Activated gamma-delta T cell (primary cell): Measurements from ENCODE around the gene CLCN2.

Experiments
- DNase-seq: peaks from one replicate; lab custom pipeline; 2025; lab: John Stamatoyannopoulos, UW

Gene CLCN2

DNA sequence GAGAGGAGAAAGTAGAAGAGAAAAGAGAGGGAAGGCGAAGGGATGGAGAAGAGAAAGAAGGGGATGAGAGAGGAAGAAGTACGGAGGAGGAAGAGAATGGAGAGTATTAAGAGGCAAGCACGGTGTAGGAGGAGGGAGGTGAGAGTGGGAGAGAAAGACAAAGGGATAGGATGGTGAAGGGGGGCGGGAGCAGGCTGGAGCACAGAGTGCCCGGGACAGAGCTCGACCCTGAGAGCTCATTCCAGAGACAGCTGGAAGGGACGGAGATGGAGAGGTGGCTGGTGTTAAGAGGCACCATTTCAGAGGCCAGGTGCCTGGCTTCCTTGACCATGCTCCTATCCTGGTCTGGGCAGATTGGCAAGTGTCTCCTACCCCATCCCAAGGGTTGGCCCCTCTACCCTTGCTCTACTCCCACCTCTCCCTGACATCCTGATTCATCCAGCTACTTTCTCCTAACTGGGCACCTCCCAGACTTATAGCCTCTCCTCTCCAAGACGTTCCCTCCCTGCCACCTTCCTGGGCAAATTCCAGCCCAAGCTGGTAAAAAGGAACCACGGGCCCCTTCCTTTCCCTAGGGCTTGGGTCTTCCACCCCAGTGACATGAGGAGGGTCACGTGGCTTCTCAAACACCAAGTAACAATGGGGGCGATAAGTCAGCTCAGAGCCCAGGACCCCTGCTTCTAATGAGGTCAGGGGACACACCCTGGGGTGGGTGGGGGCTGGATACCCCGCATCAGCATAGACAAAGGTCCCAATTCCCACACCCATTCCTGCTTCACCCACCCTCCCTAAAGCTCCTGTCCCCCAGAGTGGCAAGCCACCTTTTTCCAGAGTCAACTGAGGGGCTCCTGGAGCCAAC, 1.1 kb downstream of the CLCN2 start:
- no peak for DNase-seq

DNA sequence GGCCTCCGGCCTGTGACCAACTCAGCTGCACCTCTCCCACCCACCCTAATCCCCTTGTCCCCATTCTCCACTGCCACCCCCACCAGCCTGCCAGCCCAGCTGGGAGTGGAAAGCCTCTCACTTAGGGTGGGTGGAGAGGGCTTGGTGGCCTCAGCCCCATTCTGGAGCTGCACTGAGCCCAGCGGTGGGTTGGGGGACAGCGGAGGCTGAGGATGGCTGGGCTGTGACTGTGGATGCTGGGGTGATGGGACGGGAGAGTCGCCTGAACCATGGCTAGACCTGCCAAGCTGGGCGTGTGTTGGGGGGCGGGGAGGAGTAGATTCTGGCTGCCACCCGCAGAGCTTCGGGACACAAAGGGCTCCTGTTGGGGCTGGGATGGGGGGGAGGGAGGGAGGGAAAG, 1.8 kb downstream of the CLCN2 start:
- no peak for DNase-seq

DNA sequence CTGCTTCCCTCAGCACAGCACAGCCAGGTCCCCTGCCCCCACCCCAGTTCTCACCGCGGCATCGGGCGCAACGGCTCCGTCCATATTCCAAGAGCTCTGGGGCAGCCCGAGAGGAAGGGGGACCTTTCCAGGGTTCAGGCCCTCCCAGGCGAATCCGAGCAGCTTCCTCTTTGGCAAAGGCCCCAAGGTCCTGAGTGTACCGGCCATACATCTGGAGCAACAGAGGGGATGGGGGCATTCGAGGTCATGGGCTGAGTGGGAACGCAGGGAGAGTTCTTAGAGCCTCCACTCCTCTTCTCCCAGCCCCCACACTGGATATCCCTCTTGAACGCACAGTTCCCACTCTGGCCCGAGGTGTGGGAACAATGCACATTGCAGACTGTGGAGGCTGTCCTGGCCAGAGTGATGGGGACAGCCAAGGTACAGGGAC, 2.5 kb downstream of the CLCN2 start:
- DNase-seq, result no peak

DNA sequence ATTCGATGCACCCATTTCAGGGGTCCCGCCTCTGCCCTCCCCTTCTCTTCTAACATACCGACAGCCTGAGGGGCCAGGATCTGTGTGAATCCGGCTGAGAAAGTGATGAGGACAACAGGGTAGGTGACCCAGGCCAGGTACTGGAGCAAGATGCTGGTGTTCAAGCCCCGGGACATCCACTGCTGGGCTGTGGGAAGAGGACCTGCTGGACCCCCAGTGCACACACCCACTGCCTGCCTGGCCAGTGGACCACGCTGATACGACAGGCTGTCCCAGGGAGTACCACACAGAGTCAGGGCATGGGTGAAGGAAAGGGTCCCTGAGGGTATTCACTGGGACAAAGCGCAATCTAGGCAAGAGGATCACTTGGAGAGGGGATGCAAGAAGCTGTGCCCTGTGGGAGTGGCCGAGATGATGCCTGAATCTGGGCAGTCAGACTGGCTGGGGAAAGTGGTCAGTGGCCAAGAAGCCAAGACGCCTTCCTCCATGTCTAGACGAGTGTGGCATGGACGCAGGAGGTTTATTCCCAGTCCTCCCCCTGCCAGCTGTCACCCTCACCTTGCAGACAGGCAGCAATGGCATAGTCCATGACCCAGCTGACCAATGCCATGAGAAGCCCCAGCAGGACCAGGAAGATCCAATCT, 3.2 kb downstream of the CLCN2 start:
- no peak for DNase-seq

DNA sequence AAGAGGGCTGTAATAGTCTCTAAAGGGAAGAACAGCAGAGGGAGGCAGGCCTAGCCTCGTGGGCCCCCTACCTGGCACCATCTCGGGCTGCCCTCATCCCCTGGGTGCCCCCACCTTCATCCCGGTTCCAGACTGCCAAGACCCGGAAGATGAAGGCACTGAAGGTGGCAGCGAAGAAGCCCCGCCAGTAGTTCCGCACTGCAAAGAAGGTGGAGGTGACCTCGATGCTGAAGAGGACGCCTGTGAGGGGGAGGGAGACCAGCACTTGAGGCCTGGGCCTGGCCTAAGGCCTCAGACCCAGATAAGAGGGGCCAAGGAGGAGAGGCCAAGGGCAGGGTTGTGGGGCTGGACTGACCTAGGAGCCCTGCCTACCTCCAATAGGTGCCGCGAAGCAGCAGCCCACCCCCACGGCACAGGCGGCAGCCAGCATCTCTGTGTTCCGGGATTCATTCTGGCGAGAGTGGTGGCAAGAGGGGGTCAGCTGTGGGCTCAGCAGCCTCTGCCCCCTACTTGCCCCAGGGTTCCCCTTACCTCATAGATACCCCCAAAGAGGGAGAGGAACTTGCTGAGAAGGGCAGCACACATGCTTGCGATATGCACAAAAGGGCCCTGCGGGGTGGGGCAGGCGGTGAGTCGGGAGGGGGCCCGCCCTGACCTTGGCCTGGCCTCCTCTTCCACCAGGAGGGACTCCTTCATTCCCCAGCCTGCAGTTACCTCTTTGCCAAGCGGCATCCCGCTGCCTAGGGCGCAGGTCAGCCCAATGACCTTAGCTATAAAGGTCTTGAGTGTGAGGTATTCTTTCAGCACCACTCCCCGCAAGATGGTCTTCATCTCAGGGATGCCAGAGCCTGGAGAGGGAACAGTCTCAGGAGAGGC, 3.9 kb downstream of the CLCN2 start:
- DNase-seq, result no peak

DNA sequence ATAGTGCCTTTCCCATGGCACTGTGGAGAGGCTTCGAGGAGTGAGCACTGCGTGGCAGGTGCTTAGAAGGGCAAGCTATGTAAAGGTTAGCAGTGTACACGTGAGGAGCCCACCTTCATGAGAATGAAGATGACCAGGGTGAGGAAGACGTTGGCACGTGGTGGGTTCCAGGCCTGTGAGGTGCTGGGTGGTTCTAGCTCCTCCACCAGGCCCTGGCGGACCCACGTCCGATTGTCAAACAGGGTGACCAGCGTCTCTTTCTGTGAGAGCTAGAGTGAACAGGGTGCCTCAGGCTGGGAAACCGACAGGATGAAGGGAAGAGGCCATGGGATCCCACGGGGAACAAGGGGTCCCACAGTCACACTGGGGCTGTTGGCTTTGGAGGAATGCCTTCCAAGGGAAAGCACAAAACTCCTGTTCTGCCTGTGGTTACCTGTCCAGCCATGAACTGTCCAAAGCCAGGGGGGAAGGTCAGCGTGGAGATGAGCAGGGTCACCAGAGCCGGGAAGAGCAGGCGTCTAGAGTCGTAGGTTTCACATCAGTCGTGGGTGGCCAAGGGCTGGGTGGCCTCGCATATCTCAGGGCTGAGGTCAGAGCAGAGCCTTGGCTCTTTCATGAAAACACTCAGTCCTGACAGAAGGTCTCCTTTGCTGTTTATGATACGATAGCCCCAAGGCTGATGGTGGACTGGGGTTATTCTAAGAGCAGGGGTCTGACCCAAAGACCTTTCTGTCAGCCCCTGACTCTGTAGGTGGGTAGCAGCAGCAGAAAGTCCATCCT, 6.0 kb downstream of the CLCN2 start:
- no peak for DNase-seq

DNA sequence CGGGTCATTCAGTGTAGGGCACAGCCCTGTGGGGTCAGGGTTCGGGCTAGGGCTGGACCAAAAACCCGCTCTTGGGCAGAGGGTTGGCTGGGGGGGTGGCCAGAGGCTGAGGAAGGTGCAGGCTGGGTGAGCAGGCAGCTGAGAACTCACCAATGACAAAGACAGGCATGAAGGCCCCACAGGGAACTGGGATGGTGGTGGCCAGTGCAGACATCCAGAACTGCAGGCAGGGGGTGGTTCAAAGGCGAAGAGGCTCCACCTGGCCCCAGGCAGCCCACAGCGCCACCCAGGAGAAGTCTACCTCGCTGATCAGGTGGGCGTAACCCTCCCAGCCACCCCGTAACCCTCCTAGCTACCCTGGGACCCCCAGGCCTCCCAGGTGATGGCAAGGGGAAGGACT, 6.7 kb downstream of the CLCN2 start:
- no peak for DNase-seq

DNA sequence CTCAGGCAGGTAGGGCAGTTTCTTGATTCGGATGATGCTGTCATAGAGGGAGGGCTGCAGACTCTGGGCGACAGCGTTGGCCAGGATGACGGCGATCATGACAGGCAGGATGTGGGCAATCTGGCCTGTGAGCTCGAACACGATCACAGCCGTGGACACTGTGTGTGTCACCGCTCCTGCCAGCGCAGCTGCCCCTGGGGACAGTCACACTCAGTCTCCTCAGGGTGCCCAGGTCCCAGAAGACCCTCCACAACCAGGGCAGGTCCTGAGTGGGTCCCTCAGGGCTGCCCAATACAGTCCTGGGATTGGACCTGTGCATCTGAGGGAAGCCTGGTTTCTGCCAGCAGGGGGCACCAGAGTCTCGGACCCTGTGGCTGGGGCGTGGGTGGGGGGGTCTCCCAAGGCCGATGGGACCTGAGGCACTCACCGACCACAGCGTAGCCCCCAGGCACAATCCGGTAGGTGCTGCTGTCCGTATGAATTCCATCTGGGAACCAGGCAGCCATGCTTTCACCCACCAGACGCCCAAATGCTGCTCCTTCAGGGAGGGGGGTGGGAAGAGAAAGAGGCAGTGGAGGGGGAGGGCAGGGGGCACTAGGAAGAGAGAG, 7.2 kb downstream of the CLCN2 start:
- no peak for DNase-seq

DNA sequence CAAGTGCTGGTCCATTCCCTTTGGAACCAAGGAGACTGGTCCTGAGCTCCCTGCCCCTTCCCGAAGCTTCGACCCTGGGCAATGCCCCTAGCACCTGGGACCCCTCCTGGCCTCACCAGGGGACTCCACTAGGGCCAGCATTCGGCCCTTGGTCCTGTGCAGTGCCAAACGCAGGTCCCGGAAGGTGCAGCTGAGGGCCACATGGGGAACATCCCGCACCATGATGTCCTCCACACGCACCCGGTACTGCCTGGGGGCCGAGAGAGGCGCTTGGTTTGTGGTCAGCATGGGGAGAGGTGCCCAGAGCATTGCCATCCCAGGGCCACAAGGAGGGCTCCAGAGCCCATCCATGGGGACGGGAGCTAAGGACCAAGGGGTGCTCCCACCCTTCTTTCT, 7.9 kb downstream of the CLCN2 start:
- no peak for DNase-seq

DNA sequence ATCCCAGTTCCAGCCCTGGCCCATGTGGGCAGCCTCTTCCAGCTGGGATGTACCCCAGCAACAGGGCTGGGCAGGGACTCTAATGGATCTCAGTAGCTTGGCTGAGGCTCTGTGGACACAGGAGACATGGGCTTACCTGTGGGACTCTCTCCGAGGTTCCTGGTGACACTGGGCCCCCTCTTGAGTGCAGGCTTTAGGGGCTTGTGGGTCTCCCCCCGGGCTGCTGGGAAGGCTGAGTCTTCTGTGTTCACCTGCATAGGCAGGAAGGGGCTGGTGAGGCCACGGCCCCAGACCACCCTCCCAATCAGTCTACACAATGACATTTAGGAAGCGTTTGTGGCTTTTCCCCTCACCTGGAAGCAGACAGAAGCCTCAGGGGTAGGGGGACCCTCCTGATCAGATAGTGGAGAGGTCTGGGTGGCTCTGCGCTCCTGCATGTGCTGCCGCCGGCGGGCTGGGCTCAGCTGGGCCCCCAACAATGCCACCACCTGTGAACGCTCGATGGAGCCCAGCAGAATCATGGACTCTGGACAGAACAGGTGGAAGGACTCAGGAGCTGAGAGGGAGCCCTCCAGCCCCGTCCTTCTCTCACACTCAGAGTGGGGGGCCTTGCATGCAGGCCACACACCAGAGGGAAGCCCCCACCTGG, 8.4 kb downstream of the CLCN2 start:
- DNase-seq, result no peak

DNA sequence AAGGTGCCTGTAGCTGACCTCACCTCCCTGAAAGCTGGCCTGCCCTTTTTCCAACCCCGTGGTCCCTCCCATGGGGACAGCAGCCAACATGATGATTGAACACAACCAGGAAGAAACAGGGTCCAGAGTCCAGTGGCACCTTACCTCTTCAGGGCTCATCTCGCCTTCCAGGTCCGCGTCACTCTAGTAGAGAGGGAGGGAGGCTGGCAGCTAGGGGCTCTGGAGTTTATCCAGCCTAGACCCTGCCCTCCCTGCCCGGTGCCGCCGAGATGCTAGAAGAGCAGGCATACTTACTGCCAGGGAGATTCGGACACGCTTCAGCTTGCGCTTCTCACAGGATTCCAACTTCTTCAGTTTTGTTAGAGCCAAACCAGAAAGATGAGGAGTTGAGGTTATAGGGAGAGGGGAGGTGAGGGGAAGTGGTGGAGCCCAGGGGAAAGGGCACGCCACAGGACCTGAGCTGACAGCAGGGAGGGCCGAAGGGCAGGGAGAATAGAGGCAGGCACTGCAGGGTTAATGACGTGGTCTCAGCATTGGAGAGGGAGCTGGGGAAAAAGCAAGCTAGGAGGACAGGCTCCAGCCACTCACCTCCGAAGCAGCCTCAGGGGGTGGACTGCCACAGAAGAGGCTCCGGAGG, 9.1 kb downstream of the CLCN2 start:
- DNase-seq, result no peak

DNA sequence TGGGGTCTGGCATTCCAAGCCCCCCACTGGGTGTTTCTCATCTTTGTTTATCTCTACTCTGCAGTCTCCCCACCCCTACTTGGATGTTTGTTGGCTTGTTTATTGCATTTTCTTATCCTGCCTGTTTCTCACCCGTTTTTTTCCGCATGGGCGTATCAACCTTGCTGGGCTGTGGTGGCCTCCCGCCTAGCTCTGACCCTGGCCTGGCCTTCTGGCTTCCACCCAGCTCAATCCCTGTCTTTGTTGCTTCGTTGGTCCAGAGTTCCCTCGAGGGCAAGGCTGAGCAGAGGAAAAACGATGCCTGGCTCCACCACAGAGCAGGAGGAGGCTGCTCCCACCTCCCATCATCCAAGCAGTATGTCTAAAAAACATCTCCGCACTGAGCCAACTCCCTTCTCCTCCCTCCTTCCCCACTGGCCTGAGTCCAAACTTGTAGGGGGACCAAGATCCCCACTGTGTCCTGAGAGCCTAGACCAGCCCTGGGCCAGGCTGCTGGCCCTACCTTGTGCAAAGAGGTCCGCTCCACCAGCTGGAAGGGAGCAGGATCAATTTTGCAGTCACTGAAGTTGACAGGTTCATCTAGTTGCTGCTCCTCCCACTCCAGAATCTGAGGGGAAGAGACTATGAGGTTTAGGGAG, 9.8 kb downstream of the CLCN2 start:
- no peak for DNase-seq

DNA sequence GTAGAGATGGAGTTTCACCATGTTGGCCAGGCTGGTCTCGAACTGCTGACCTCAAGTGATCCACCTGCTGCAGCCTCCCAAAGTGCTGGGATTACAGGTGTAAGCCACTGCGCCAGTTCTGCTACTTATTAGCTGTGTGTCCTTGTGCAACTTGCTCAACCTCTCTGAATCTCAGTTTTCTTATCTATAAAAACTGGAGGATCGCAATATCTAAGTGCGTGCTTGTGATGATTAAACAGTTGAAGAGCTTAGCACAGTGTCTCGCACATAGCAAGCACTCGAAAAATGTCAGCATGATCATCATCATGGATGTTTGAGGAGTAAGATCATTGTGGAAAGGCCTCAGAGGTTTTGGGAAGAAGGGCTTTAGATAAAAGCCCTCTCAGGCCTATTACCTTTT, 10.8 kb downstream of the CLCN2 start:
- DNase-seq, result no peak

DNA sequence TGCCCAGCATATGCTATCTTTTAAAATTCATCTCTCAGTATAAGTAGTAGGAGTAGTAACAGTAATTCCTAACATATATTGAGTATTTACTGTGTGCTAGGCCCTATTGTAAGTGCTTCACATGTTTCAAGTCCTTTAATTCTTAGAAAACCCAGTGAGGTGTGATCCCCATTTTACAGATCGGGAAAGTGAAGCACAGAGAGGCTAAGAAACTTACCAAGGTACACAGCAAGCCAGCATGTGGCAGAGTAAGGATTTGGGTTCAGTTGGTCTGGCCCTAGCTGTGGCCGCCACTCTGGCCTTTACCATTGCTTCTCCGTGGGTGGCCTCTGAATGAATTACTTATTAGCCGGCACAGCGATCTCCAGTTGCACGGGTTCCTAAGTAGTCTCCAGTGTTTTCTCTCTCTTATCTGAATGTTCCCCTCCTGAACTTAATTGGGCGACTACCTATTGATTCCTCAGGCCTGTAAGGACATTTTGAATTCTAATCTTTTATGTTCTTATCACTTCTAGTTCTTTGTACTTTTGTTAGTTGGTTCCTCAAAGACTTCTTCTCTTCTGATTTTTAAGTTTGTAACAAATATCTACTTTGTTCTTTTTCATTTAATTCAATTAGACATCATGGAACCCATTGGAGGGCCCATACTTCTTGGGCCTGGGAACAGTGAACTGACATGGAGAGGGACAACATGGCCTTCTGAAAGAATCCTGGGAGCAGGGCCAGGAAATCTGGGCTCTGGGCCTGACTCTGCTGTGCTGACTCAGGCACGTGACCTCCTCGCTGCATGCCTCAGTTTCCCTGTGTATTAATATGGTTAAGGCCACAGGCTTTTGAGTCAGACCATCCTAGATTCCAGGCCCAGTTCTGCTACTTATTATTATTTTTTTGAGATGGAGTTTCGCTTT, 11.6 kb downstream of the CLCN2 start:
- no peak for DNase-seq

DNA sequence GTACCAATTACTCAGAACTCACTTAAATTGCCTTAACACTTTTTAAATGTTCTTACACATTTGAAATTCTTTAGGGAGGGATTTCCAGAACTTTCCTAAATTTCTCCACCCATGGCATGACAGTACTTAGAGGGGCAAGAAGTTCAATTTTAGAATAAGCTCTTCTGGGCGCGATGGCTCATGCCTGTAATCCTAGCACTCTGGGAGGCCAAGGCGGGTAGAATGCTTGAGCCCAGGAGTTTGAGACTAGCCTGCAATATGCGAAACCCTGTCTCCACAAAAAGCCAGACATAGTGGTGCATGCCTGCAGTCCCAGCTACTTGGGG, 13.4 kb downstream of the CLCN2 start:
- DNase-seq, result no peak

DNA sequence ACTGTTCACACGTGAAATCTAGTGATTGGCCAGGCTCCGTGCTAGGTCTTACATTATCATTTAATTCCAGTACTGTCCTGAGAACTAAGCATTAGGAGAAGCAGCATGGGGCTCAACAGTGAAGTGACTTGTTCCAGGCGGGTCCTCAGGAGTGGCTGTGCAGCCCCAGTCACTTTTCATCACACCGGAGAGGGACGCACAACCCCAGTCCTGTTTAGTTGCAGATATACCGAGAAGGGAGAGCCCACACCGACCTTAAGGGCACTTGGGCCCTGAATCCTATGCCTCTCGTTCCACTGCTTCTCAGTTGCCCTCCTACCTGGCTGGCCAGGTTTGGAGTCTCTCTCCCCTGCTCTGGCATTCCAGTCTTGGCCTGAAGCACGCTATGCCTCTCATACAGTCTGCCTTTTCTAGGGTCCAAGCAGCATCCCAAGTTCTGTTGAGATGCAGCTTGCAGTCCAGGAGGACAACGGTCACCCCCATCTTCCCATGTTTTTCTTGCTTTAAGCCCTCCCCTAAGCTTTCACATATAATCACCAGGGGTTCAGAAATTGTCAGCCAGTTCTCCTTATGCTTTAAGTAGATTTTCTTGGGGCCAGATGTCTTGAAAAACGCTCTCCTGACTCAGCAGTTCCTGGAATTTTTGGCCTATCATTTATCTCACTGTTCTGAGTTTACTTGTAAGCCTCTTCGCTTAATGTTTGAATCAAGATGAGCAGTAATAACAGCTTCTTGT, 13.9 kb downstream of the CLCN2 start:
- no peak for DNase-seq

DNA sequence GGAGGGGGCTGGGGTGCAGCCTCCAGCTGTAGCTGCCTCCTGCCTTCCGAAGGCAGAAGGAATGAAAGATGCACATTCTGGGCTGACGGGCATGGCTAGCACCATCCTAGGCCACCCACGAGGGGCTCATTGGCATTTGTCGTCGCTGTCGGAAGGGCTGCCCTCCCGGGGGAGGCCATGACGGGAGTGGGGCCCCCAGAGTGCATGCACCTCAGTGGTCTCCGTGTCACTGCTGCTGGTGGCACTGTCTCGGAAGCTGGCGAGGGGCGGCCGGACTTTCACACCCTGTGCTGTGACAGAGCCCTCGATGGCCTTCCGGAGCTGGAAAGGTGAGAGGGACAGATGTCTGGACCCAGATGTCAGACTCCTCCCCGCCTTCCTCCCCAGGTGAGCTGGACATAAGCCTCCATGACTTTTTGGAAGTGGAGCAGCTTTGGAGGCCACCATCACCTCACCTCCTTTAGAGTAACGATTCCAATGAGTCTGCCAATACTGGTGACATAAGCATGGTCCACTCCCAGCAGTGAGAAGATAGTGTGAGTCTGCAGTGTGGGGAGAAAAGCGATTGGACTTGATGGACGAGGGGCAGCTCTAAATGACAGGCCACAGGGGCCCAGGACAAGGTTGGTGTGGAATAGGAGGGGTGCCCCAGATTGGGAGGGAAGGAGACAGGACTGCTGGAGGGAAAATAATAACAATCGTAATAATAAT, 14.8 kb downstream of the CLCN2 start:
- DNase-seq, result no peak
